ENCODE results near the gene CKLF. TPM values are rescaled to one million over a fixed set of nuclear protein-coding genes. Genes with fewer than 3 reads are reported as not detected.
"Not testable (repeated sequence)": the region's sequence is repeated elsewhere in the genome, so short reads cannot be mapped to it uniquely, and the experiment has no call there.

The CKLF gene
- total RNA-seq, 6 experiments from 2014 or later: 44.7 to 61.4 (median 56.8) TPM

- Mint-ChIP-seq H3K4me3 (peak overlapping the region; percentile 71; the same call in 1 of the 2 replicates), H3K27me3 (ENCODE audit: insufficient read depth) (no peaks in the 10 kb centered on the region; the same call in 1 of the 2 replicates), H3K27ac (peak overlapping the region; percentile 79), H3K4me1 (ENCODE audit: low read depth) (peaks cover 69% of the 10 kb centered on the region), H3K36me3 (ENCODE audit: low read depth) (peaks cover 17% of the 10 kb centered on the region), H3K9me3 (no peaks in the 10 kb centered on the region)
- TF ChIP-seq, protein P1, sequence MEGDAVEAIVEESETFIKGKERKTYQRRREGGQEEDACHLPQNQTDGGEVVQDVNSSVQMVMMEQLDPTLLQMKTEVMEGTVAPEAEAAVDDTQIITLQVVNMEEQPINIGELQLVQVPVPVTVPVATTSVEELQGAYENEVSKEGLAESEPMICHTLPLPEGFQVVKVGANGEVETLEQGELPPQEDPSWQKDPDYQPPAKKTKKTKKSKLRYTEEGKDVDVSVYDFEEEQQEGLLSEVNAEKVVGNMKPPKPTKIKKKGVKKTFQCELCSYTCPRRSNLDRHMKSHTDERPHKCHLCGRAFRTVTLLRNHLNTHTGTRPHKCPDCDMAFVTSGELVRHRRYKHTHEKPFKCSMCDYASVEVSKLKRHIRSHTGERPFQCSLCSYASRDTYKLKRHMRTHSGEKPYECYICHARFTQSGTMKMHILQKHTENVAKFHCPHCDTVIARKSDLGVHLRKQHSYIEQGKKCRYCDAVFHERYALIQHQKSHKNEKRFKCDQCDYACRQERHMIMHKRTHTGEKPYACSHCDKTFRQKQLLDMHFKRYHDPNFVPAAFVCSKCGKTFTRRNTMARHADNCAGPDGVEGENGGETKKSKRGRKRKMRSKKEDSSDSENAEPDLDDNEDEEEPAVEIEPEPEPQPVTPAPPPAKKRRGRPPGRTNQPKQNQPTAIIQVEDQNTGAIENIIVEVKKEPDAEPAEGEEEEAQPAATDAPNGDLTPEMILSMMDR (IDR thresholded peaks at IDR 0.05): no peak
- DNase-seq: peak; percentile 26
These were observed 39.9 kb upstream of the CKLF start for GRCh38 chr16:66512272-66513110.

- no peak for DNase-seq
- TF ChIP-seq, protein P1 (IDR thresholded peaks at IDR 0.05): no peak
- Mint-ChIP-seq H3K4me3 (no peak overlapping the region), H3K4me1 (ENCODE audit: low read depth) (peaks cover 66% of the 10 kb centered on the region), H3K27me3 (ENCODE audit: insufficient read depth) (no peaks in the 10 kb centered on the region; the same call in 1 of the 2 replicates), H3K36me3 (ENCODE audit: low read depth) (peaks cover 22% of the 10 kb centered on the region), H3K9me3 (no peaks in the 10 kb centered on the region), H3K27ac (peak overlapping the region; percentile 79)
These were observed 39.2 kb upstream of the CKLF start for GRCh38 chr16:66513111-66513723.

GRCh38 chr16:66514391-66514790, 38.0 kb upstream of the CKLF start:
- H3K4me3 Mint-ChIP-seq; H3K27me3 Mint-ChIP-seq (ENCODE audit: insufficient read depth); DNase-seq; H3K27ac Mint-ChIP-seq; H3K9me3 Mint-ChIP-seq: not testable (repeated sequence)
- H3K36me3 Mint-ChIP-seq (ENCODE audit: low read depth): peaks cover 22% of the 10 kb centered on the region
- peaks cover 59% of the 10 kb centered on the region for H3K4me1 Mint-ChIP-seq (ENCODE audit: low read depth)

DNA sequence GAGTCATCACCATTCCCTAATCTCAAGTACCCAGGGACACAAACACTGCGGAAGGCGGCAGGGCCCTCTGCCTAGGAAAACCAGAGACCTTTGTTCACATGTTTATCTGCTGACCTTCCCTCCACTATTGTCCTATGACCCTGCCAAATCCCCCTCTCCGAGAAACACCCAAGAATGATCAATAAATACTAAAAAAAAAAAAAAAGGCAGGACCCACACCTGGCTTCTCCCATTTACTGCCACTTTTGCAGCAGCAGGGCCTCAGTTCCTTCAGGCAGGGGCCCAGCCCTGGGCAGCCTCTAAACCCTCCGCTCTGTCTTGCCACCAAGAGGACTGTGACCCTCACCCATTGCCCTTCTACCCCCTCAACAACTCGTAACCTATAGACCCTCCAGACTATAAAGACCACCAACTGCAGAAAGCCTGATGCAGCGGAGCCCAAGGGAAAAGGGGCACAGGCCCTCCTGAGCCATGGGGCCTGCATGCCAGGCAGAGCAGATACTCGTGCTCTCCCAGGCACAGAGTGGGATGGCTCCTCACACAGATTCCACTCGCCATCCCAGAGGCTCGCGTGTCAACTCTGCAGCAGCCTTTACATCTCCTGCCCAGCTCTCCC, 37.3 kb upstream of the CKLF start:
- H3K9me3 Mint-ChIP-seq; DNase-seq; H3K27me3 Mint-ChIP-seq (ENCODE audit: insufficient read depth); H3K4me3 Mint-ChIP-seq: not testable (repeated sequence)
- Mint-ChIP-seq H3K27ac (peak overlapping the region; percentile 40), H3K4me1 (ENCODE audit: low read depth) (peaks cover 59% of the 10 kb centered on the region), H3K36me3 (ENCODE audit: low read depth) (peaks cover 22% of the 10 kb centered on the region)

DNA sequence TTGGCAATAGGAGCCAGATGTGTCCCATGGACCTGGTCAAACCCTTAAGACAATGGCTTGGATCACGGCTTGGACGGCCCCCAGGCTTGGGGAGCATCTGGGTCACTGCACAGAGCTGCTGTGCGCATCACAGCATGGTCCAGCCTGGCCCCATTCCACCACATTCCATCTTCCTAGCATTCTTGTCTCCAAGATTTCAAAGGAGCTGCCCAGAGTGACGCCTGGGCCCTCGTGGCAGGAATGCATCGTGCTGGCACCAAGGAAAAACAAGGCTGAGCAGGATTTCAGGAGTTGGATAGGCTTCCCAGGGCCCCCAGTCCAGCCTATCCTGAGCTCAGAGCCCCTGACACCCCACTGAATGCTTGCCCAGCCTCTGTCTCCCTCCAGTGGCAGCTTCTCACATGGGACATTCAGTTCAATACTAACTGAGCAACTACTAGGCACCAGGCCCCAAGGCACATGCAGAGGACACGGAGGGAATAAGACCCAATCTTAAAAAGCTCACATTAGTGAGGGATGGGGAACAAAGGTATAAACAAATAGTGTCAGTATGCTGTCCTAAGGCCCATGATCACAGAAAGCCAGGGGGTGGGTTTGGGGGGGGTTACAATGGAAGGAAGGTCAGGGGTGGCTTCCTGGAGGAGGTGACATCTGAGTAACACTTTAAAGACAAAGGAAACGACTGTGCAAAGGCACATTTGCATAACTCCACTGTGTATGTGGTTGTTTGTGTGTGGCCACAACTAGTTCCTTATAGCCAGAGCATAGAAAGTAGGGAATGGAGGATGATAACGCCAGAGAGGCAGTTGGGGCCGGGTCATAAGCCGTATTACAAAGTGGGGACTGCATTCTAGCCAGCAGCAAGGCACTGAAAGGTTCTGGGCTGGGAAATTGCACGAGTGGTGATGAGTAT, 36.5 kb upstream of the CKLF start:
- H3K4me3 Mint-ChIP-seq: peak overlapping the region; percentile 47
- DNase-seq: peak; percentile 76
- no peaks in the 10 kb centered on the region; the same call in 1 of the 2 replicates for H3K27me3 Mint-ChIP-seq (ENCODE audit: insufficient read depth)
- TF ChIP-seq, protein P1 (IDR thresholded peaks at IDR 0.05): peak; percentile 84
- H3K9me3 Mint-ChIP-seq: no peaks in the 10 kb centered on the region
- peak overlapping the region; percentile 99 for H3K27ac Mint-ChIP-seq
- peaks cover 64% of the 10 kb centered on the region for H3K4me1 Mint-ChIP-seq (ENCODE audit: low read depth)
- peaks cover 22% of the 10 kb centered on the region for H3K36me3 Mint-ChIP-seq (ENCODE audit: low read depth)

DNA sequence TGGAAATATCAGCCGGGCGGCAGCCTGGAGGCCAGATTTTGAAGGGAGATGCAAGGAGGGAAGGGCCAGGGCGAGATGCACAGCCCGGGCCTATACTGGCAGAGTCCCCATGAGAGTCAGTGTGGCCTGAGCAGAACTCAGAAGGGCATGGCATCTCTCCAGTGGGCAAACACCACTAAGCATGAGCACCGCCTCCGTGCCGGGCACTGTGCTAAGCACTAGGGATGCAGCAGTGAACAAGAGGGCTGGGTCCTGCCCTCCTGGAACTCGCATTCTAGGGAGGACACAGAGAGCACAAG, 35.9 kb upstream of the CKLF start:
- H3K27me3 Mint-ChIP-seq (ENCODE audit: insufficient read depth): no peaks in the 10 kb centered on the region; the same call in 1 of the 2 replicates
- peaks cover 22% of the 10 kb centered on the region for H3K36me3 Mint-ChIP-seq (ENCODE audit: low read depth)
- TF ChIP-seq, protein P1 (IDR thresholded peaks at IDR 0.05): no peak
- no peaks in the 10 kb centered on the region for H3K9me3 Mint-ChIP-seq
- DNase-seq: no peak
- H3K4me1 Mint-ChIP-seq (ENCODE audit: low read depth): peaks cover 64% of the 10 kb centered on the region
- H3K4me3 Mint-ChIP-seq: peak overlapping the region; percentile 47
- H3K27ac Mint-ChIP-seq: peak overlapping the region; percentile 99
